Measurements from ENCODE around the gene CRYGB.

CRYGB gene

DNA sequence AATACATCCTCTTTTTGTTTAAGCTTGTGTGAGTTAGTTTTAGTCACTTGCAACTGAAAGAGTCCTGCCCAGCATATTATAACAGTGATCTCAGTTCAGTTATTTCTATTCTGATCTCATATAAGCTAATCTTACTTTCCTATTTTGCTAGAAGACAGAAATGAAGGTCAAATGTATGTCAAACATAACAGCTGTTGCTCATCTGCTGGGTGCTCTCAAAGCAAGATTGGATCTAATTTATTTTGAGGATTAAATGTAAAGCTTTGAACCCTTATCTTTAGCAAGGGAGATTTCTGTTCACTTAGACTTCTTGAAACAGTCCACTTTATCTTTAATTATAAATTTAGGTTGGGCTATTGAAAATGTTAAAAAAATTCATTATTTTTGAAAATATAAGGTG lies 52.8 kb downstream of the CRYGB start:
- no peaks in the 10 kb centered on the region for H3K27me3 ChIP-seq (ENCODE audit: low read depth)
- no peaks in the 10 kb centered on the region for H3K9me3 ChIP-seq
- H3K4me1 ChIP-seq, result no peaks in the 10 kb centered on the region; the same call in 1 of the 2 replicates
- in situ Hi-C loops (cut with MboI; ENCODE audit: low sequenced_read_pairs), result no loop called here
- H3K36me3 ChIP-seq (replicated peaks), result no peaks in the 10 kb centered on the region
- no peak for DNase-seq (ENCODE audit: low spot score in 2 of 2)
- H3K4me3 ChIP-seq, result no peak overlapping the region
